H1 (cell line): Measurements from ENCODE around the gene CD300E. TPM values are rescaled to one million over a fixed set of nuclear protein-coding genes. Genes with fewer than 3 reads are reported as not detected.

Source experiments
- CTCF ChIA-PET: fragments of 300-600 bp; sonication (Branson Sonifier 250); formaldehyde crosslinking; loops from one replicate; lab custom pipeline; 2021; ENCODE audit not compliant: partially characterized antibody; lab: Charles Lee
- POLR2A ChIA-PET: fragments of 300-600 bp; sonication (Branson Sonifier 250); formaldehyde crosslinking; loops from one replicate; lab custom pipeline; 2021; ENCODE audit warnings: inconsistent platforms; ENCODE audit not compliant: partially characterized antibody; lab: Charles Lee
- DNase-seq, 2 experiments: peaks; one replicate each; pipeline versions ENCODE4 v3.0.0 to v3.0.0-alpha.2; 2010 to 2022; ENCODE audit warnings: low spot score in 2 of 2, low read depth in 1 of 2, mixed read lengths in 1 of 2
- FAIRE-seq: peaks from 2 replicates; lab custom pipeline; 2011; peaks lifted over from hg19 to GRCh38; lab: Jason Lieb, UNC
- H2AFZ ChIP-seq: 2 replicates; pipeline ENCODE4 v1.8.1; 2012; ENCODE audit warnings: low read length, inconsistent platforms
- H2AK5ac ChIP-seq: 2 replicates; pipeline ENCODE4 v1.6.1; 2013; ENCODE audit warnings: low read depth, low read length
- H2BK120ac ChIP-seq: replicated peaks from 2 replicates; pipeline ENCODE3; 2013; ENCODE audit warnings: low read depth, low read length, inconsistent platforms
- H2BK12ac ChIP-seq: 2 replicates; pipeline ENCODE4 v1.6.1; 2013; ENCODE audit warnings: low read depth, low read length
- H2BK15ac ChIP-seq: 2 replicates; pipeline ENCODE4 v1.6.1; 2013; ENCODE audit warnings: low read length
- H2BK20ac ChIP-seq: 2 replicates; pipeline ENCODE4 v1.6.1; 2013; ENCODE audit warnings: low read length
- H2BK5ac ChIP-seq: 2 replicates; pipeline ENCODE4 v1.6.1; 2013; ENCODE audit warnings: low read depth, low read length
- H3K14ac ChIP-seq: 2 replicates; pipeline ENCODE4 v1.6.1; 2013; ENCODE audit warnings: inconsistent platforms; ENCODE audit not compliant: insufficient read length
- H3K18ac ChIP-seq: 2 replicates; pipeline ENCODE4 v1.6.1; 2013; ENCODE audit warnings: low read length; ENCODE audit errors: extremely low read depth
- H3K23ac ChIP-seq: 2 replicates; pipeline ENCODE4 v1.6.1; 2013; ENCODE audit warnings: inconsistent platforms; ENCODE audit not compliant: insufficient read length
- H3K23me2 ChIP-seq: 2 replicates; pipeline ENCODE4 v1.6.1; 2013; ENCODE audit warnings: low read depth, low read length
- H3K27ac ChIP-seq: 2 replicates; pipeline ENCODE4 v1.6.1; 2011; ENCODE audit warnings: low read depth, low read length, inconsistent platforms
- H3K27me3 ChIP-seq, 4 experiments: replicated peaks in 1 of 4; 1 replicate in 1 of 4; 2 replicates in 3 of 4; pipeline versions ENCODE4 v1.6.1 to v1.8.1; 2011 to 2013; ENCODE audit warnings: low read length in 3 of 4, mild to moderate bottlenecking in 3 of 4, inconsistent platforms in 2 of 4, mixed read lengths in 2 of 4, moderate library complexity in 1 of 4; ENCODE audit not compliant: control insufficient read depth in 3 of 4, insufficient read depth in 3 of 4; ENCODE audit errors: extremely low read depth in 1 of 4
- H3K36me3 ChIP-seq, 4 experiments: 2 replicates each; pipeline versions ENCODE4 v1.6.1 to v1.8.1; 2011 to 2013; ENCODE audit warnings: mild to moderate bottlenecking in 4 of 4, low read length in 3 of 4, moderate library complexity in 2 of 4, control low read depth in 1 of 4, inconsistent platforms in 1 of 4; ENCODE audit not compliant: insufficient read depth in 4 of 4, control insufficient read depth in 2 of 4
- H3K4ac ChIP-seq: replicated peaks from 2 replicates; pipeline ENCODE3; 2013; ENCODE audit warnings: low read length, low read depth, mixed read lengths, inconsistent platforms; ENCODE audit not compliant: insufficient read length
- H3K4me1 ChIP-seq, 4 experiments: replicated peaks in 1 of 4; 1 replicate in 1 of 4; 2 replicates in 3 of 4; pipeline versions ENCODE4 v1.6.1 to v1.8.1; 2011 to 2013; ENCODE audit warnings: low read length in 3 of 4, inconsistent platforms in 2 of 4, mixed read lengths in 1 of 4; ENCODE audit not compliant: insufficient read depth in 4 of 4, control insufficient read depth in 3 of 4
- H3K4me2 ChIP-seq, 2 experiments: 2 replicates each; pipeline versions ENCODE4 v1.6.1 to v1.8.1; 2011 to 2013; ENCODE audit warnings: low read depth in 2 of 2, low read length in 2 of 2, control low read depth in 1 of 2, inconsistent platforms in 1 of 2, mild to moderate bottlenecking in 1 of 2; ENCODE audit not compliant: insufficient read depth in 1 of 2
- H3K4me3 ChIP-seq, 4 experiments: fragments of 200-600, 300-600 bp in 1 of 4; sonication (generic), shearing (Covaris generic), sonication (Bioruptor Twin) in 1 of 4; 2 replicates each; pipeline versions ENCODE4 v1.5.1 to v1.8.1; 2011 to 2016; ENCODE audit warnings: low read length in 4 of 4, low read depth in 3 of 4, control low read depth in 2 of 4, inconsistent platforms in 2 of 4, mild to moderate bottlenecking in 2 of 4, mixed read lengths in 1 of 4, moderate library complexity in 1 of 4; ENCODE audit not compliant: insufficient read depth in 2 of 4; ENCODE audit errors: extremely low read depth in 1 of 4
- H3K56ac ChIP-seq: replicated peaks from 2 replicates; pipeline ENCODE3; 2013; ENCODE audit warnings: low read depth, mild to moderate bottlenecking, mixed read lengths, low read length, inconsistent platforms; ENCODE audit not compliant: insufficient read length
- H3K79me1 ChIP-seq: 2 replicates; pipeline ENCODE4 v1.6.1; 2013; ENCODE audit warnings: low read depth, low read length, control low read depth
- H3K79me2 ChIP-seq, 2 experiments: 2 replicates each; pipeline versions ENCODE4 v1.6.1 to v1.8.1; 2012 to 2013; ENCODE audit warnings: low read length in 2 of 2, mild to moderate bottlenecking in 2 of 2, inconsistent platforms in 1 of 2; ENCODE audit not compliant: insufficient read depth in 2 of 2, control insufficient read depth in 1 of 2
- H3K9ac ChIP-seq, 4 experiments: replicated peaks in 1 of 4; 1 replicate in 1 of 4; 2 replicates in 3 of 4; pipeline versions ENCODE4 v1.6.1 to v1.8.1; 2011 to 2013; ENCODE audit warnings: low read depth in 3 of 4, low read length in 3 of 4, control low read depth in 2 of 4, mild to moderate bottlenecking in 2 of 4, moderate library complexity in 2 of 4, inconsistent platforms in 1 of 4; ENCODE audit errors: extremely low read depth in 1 of 4
- H3K9me3 ChIP-seq, 2 experiments: 2 replicates each; pipeline versions ENCODE4 v1.6.1 to v1.8.1; 2012 to 2013; ENCODE audit warnings: mild to moderate bottlenecking in 2 of 2, moderate library complexity in 2 of 2, control low read depth in 1 of 2, inconsistent platforms in 1 of 2, low read depth in 1 of 2, low read length in 1 of 2, mixed read lengths in 1 of 2; ENCODE audit not compliant: insufficient read depth in 2 of 2
- H4K20me1 ChIP-seq, 2 experiments: replicated peaks in 1 of 2; 2 replicates each; pipeline versions ENCODE3 to v1.8.1; 2011 to 2013; ENCODE audit warnings: inconsistent platforms in 2 of 2, low read length in 2 of 2, mild to moderate bottlenecking in 1 of 2; ENCODE audit not compliant: insufficient read depth in 2 of 2, control insufficient read depth in 1 of 2
- H4K5ac ChIP-seq: 2 replicates; pipeline ENCODE4 v1.6.1; 2013; ENCODE audit warnings: low read length, low read depth, mixed read lengths, inconsistent platforms; ENCODE audit not compliant: insufficient read length
- H4K8ac ChIP-seq: 2 replicates; pipeline ENCODE4 v1.8.0; 2013; ENCODE audit warnings: mild to moderate bottlenecking, moderate library complexity, low read length, inconsistent platforms; ENCODE audit not compliant: insufficient read depth; ENCODE audit errors: extremely low read depth
- H4K91ac ChIP-seq: replicated peaks from 2 replicates; pipeline ENCODE3; 2013; ENCODE audit warnings: low read length, mixed read lengths, inconsistent platforms; ENCODE audit not compliant: insufficient read length
- BRCA1 ChIP-seq: IDR thresholded peaks from 2 replicates; pipeline ENCODE4 v1.6.1; 2012; ENCODE audit warnings: low read depth, low read length, improper control_type of control experiment
- CBX5 ChIP-seq: fragments of 300-800, 300-1000 bp; sonication (generic); IDR thresholded peaks from 2 replicates; pipeline ENCODE4 v1.7.1; 2016; ENCODE audit warnings: antibody characterized with exemption, low read length, low read depth
- CBX8 ChIP-seq: fragments of 300-800, 300-1000 bp; sonication (generic); IDR thresholded peaks from 2 replicates; pipeline ENCODE4 v1.7.1; 2016; ENCODE audit warnings: low read depth, low read length, borderline replicate concordance
- CTBP2 ChIP-seq: IDR thresholded peaks from 2 replicates; pipeline ENCODE4 v1.7.0; 2011; ENCODE audit warnings: borderline replicate concordance, mild to moderate bottlenecking, moderate library complexity, mixed read lengths, low read length; ENCODE audit not compliant: insufficient read depth, insufficient read length
- JUN ChIP-seq: IDR thresholded peaks from 2 replicates; pipeline ENCODE4 v1.6.1; 2011; ENCODE audit warnings: low read depth, mild to moderate bottlenecking, improper control_type of control experiment, low read length
- NRF1 ChIP-seq: IDR thresholded peaks from 2 replicates; pipeline ENCODE4 v1.6.1; 2011; ENCODE audit warnings: mild to moderate bottlenecking, low read depth, low read length, improper control_type of control experiment
- POLR2A ChIP-seq, 2 experiments: IDR thresholded peaks; 1 replicate in 1 of 2; 2 replicates in 1 of 2; pipeline ENCODE4 v1.6.1; 2011; ENCODE audit warnings: low read depth in 2 of 2, low read length in 2 of 2, mild to moderate bottlenecking in 2 of 2; ENCODE audit errors: control extremely low read depth in 1 of 2
- SIN3A ChIP-seq, 2 experiments: IDR thresholded peaks in 1 of 2; conservative IDR thresholded peaks in 1 of 2; 2 replicates each; pipeline ENCODE4 v1.6.1; 2011 to 2012; ENCODE audit warnings: low read length in 2 of 2, improper control_type of control experiment in 1 of 2, low read depth in 1 of 2, mild to moderate bottlenecking in 1 of 2
- TAF7 ChIP-seq: optimal IDR thresholded peaks from 2 replicates; pipeline ENCODE3; 2011; ENCODE audit warnings: low read depth, mild to moderate bottlenecking, inconsistent platforms, low read length, moderate library complexity, borderline replicate concordance
- YY1 ChIP-seq: IDR thresholded peaks from 2 replicates; pipeline ENCODE4 v1.6.1; 2011; ENCODE audit warnings: low read depth, mild to moderate bottlenecking, low read length
- WGBS, 2 experiments: shearing (Covaris generic) in 1 of 2; methylation state at CpG; one replicate each; pipeline versions ENCODE4 v1.1.6 to v1.1.7; 2013 to 2015; ENCODE audit warnings: low lambda C conversion rate in 2 of 2, mixed read lengths in 2 of 2, inconsistent platforms in 1 of 2, low coverage in 1 of 2, missing lambda C conversion rate in 1 of 2; ENCODE audit not compliant: insufficient replicate concordance in 2 of 2, insufficient coverage in 1 of 2, insufficient read length in 1 of 2; ENCODE audit errors: extremely low coverage in 1 of 2, missing lambda C conversion rate in 1 of 2; 5-methylcytosine and 5-hydroxymethylcytosine counted together
- polyA plus RNA-seq, 7 experiments: library from polyadenylated mRNA; depleted of rRNA in 3 of 7; stranded (reverse) in 5 of 7; unstranded in 2 of 7; fragments of >200 nt in 5 of 7; fragments of 200-250 nt in 2 of 7; gene quantifications; 1 replicate in 5 of 7; 2 replicates in 1 of 7; 4 replicates in 1 of 7; pipeline versions ENCODE4 v1.2.1 to v1.2.3, GENCODE V29; 2011 to 2013; ENCODE audit warnings: missing spikeins in 2 of 7, mixed read lengths in 2 of 7
- total RNA-seq: library from RNA; stranded (reverse); fragmentation: NEBNext Ultra II Directional; extraction: Animal tissue kit (Norgen Biotek cat#: 25700); gene quantifications from 2 replicates; pipeline ENCODE4 v1.2.1, GENCODE V29; 2021

CD300E gene
- total and polyA plus RNA-seq, 2 of the 8 experiments (the other 6 are each of a cell fraction or from before 2014, with no cell fraction given) = not detected

DNA sequence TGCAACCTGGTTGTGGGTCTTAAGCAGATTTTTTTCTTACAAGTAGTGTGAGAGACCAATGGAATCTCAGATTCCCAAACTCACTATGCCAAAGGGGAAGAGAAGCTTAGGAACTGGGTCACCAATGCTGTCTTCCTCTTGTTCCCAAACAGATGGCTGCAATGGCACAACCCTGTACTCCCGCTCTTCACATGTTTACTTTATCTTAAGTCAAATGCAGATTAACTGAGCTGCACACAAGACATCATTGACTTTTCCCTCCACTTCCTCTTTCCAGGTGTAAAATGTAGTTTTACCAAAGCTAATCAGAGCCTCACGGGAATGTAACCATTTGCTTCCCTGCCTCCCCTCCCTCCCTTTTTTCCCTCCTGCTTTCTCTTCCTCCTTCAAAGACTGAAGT lies 14.4 kb upstream of the CD300E start:
- Histone ChIP-seq H4K5ac (no peak overlapping the region), H3K4me3 (no peak overlapping the region), H3K23me2 (no peaks in the 10 kb centered on the region), H3K56ac (no peak overlapping the region), H3K4ac (no peak overlapping the region), H2BK5ac (no peak overlapping the region), H2BK15ac (no peak overlapping the region), H2AK5ac (no peak overlapping the region), H3K79me2 (no peaks in the 10 kb centered on the region), H2BK20ac (no peak overlapping the region), H3K4me2 (no peak overlapping the region), H2BK12ac (0 out of 2 replicates have a peak overlapping the region, but pooled peaks have one; percentile 50), H3K14ac (no peak overlapping the region), H4K8ac (no peak overlapping the region), H3K27me3 (no peaks in the 10 kb centered on the region; a peak in 1 of 7 replicates), H3K36me3 (no peaks in the 10 kb centered on the region), H2BK120ac (no peak overlapping the region), H3K27ac (no peak overlapping the region), H3K9me3 (no peaks in the 10 kb centered on the region), H3K9ac (no peak overlapping the region), H2AFZ (no peak overlapping the region), H3K23ac (no peak overlapping the region), H4K91ac (no peak overlapping the region), H3K4me1 (peaks cover 4 to 19% (median 12%) of the 10 kb centered on the region in 4 experiments), H4K20me1 (no peaks in the 10 kb centered on the region), H3K79me1 (no peaks in the 10 kb centered on the region), H3K18ac (no peak overlapping the region)
- TF ChIP-seq NRF1 (no peak), YY1 (no peak), TAF7 (no peak), CBX8 (no peak), CTBP2 (no peak), SIN3A (conservative IDR thresholded peaks at IDR 0.05 in 1 of 2, IDR thresholded peaks at IDR 0.05 in 1 of 2; ENCODE audit: low read depth in 1 of 2, low read length in 2 of 2) (no peak), BRCA1 (no peak), CBX5 (no peak), POLR2A (IDR thresholded peaks at IDR 0.05; ENCODE audit: control extremely low read depth in 1 of 2, low read depth in 2 of 2, low read length in 2 of 2) (no peak), JUN (no peak)
- FAIRE-seq (no peak), DNase-seq (no peak)
- WGBS, 2 experiments = 85% methylated on average over 2 of the region's 2 CpGs; no CpG with 5 or more reads in 1 of the 2 experiments
- CTCF ChIA-PET = interaction anchor here (0.9 kb wide), 1 partner anchor 40 kb away, joined by 6 read pairs; no protein-coding TSS in a partner anchor
- POLR2A ChIA-PET = no interaction called here
